BLaER1 treated with 17β-estradiol and CSF1 and Interleukin-3, amounts not matched to agents 10 nM and 100 nM (cell line): ENCODE results near the gene PROK1.
A peak's percentile ranks its signal among the peaks of the same experiment; 100 is the strongest.

Experiments
- H3K27ac ChIP-seq, 11 experiments: shearing (Covaris generic); formaldehyde crosslinking; 2 replicates each; pipeline ENCODE4 v1.8.1; 2022
- H3K27me3 ChIP-seq, 11 experiments: shearing (Covaris generic); formaldehyde crosslinking; 2 replicates each; pipeline ENCODE4 v1.8.1; 2022
- H3K36me3 ChIP-seq, 11 experiments: shearing (Covaris generic); formaldehyde crosslinking; 2 replicates each; pipeline ENCODE4 v1.8.1; 2022
- H3K4me1 ChIP-seq, 10 experiments: shearing (Covaris generic); formaldehyde crosslinking; 2 replicates each; pipeline ENCODE4 v1.8.1; 2022
- H3K4me2 ChIP-seq, 11 experiments: shearing (Covaris generic); formaldehyde crosslinking; 2 replicates each; pipeline ENCODE4 v1.8.1; 2022
- H3K4me3 ChIP-seq, 10 experiments: shearing (Covaris generic); formaldehyde crosslinking; 2 replicates each; pipeline ENCODE4 v1.8.1; 2022
- H3K9ac ChIP-seq, 11 experiments: shearing (Covaris generic); formaldehyde crosslinking; 2 replicates each; pipeline ENCODE4 v1.8.1; 2022
- H3K9me3 ChIP-seq, 11 experiments: shearing (Covaris generic); formaldehyde crosslinking; replicated peaks in 1 of 11; 2 replicates each; pipeline ENCODE4 v1.8.1; 2022
- H4K20me1 ChIP-seq, 11 experiments: shearing (Covaris generic); formaldehyde crosslinking; 2 replicates each; pipeline ENCODE4 v1.8.1; 2022
- Cebpa-rat ChIP-seq, 11 experiments: shearing (Covaris generic); IDR thresholded peaks; 2 replicates each; pipeline ENCODE4 v1.8.1; 2022

The PROK1 gene

DNA sequence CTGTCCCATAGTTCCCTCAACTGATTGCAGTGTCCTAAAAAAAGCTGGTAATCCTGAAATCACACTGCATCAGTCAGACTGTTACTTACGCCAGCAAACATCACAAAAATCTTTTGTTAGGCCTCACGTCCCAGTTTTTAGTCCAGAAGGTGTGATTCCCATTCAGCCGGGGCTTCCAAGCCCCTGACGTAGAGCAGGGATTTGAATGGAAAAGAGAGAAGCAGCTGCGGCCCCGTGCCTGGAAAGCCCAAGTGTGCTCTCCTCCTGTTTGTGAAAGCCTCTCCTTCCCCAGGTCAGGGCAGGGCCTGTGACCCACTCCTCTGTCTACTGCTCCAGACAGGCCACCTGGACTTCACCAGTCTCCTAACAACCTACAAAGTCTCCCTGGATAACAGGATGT, 47.3 kb downstream of the PROK1 start:
- no peak for TF ChIP-seq Cebpa-rat (IDR thresholded peaks at IDR 0.05)
- H3K4me1 ChIP-seq: peaks cover 0 to 23% (median 15%) of the 10 kb centered on the region in 10 experiments; a peak in 17 of 20 replicates
- H3K9ac ChIP-seq: no peak overlapping the region
- H3K4me3 ChIP-seq: no peak overlapping the region
- no peaks in the 10 kb centered on the region for H3K9me3 ChIP-seq
- H4K20me1 ChIP-seq: no peaks in the 10 kb centered on the region; a peak in 2 of 22 replicates
- no peak overlapping the region for H3K27ac ChIP-seq
- no peak overlapping the region for H3K4me2 ChIP-seq
- no peaks in the 10 kb centered on the region for H3K27me3 ChIP-seq
- no peaks in the 10 kb centered on the region for H3K36me3 ChIP-seq

DNA sequence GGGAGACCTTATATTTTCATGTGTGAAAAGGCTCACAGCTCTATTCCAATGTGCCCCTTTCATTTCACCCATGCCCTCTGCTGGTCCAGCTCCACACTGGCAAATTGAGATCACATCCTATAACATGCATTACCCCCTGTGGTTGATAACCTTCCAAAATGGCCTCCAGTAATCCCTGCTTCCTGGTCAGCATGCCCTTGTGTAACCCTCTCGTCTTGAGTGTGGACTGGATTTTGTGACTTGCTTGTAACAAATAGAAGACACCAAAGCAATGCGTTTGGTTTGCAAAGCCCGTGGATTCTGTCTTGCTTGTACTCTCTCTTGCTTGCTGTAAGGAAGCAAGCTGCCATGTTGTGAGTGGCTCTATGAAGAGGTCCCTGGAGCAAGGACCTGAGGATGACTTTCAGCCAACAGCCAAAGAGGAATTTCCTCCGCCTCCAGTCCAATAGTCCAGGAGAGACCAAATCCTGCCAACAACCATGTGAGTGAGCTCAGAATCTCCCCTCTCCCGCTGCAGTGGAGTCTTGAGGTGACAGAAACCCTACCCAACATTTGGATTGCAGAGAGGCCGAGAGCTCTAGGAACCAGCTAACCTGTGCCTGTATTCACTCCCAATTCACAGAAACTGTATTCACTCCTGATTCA, 50.7 kb downstream of the PROK1 start:
- Histone ChIP-seq H3K9ac (no peak overlapping the region), H3K4me3 (no peak overlapping the region), H3K27ac (no peak overlapping the region), H3K36me3 (no peaks in the 10 kb centered on the region), H3K27me3 (no peaks in the 10 kb centered on the region), H4K20me1 (no peaks in the 10 kb centered on the region; a peak in 1 of 22 replicates), H3K4me1 (peaks cover 0 to 34% (median 10%) of the 10 kb centered on the region in 10 experiments; a peak in 16 of 20 replicates), H3K9me3 (no peaks in the 10 kb centered on the region), H3K4me2 (peak overlapping the region in 3 of 11 experiments; percentile 65 to 80 (median 75); a peak in 6 of 22 replicates)
- no peak for TF ChIP-seq Cebpa-rat (IDR thresholded peaks at IDR 0.05)

DNA sequence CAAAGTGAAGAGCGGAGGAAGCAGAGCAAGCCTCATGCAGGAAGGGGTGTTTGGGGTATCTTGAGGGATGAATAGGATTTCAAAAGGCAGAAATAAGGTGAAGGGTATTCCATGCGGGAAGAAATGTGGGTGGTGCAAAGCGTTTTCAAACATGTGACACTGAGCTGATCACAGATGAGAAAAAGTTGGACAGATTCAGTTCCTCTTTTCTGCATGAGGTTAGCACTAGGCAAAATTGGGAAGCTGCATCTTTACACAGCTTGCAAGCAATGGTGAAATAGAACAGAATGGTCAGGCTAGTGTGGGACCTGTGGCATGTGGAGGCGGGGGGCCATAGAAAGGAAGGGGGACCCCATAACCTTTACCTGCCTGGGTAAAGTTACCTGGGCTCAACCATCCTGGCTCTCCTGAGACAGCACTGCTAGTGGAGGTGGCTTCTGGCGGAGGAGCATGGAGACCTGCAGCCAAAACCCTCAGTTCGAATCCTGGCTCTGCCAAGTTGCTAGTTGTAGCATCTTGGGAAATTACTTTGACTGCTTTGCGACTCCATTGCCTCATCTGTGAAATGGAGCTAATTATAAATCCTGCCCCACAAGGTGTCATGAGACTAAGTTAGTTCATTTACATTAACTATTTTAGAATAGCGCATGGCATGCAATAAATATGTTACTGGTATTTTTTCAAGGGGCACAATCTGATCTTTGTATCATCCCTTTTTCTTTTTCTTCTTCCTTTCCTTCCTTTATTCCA, 51.6 kb downstream of the PROK1 start:
- Histone ChIP-seq H3K4me2 (peak overlapping the region in 5 of 11 experiments; percentile 50 to 80 (median 65); a peak in 11 of 22 replicates), H3K9ac (no peak overlapping the region), H3K9me3 (no peaks in the 10 kb centered on the region), H3K4me1 (peaks cover 5 to 39% (median 15%) of the 10 kb centered on the region in 10 experiments), H3K27me3 (no peaks in the 10 kb centered on the region), H4K20me1 (no peaks in the 10 kb centered on the region; a peak in 1 of 22 replicates), H3K4me3 (no peak overlapping the region), H3K27ac (no peak overlapping the region; a peak in 1 of 22 replicates), H3K36me3 (no peaks in the 10 kb centered on the region)
- no peak for TF ChIP-seq Cebpa-rat (IDR thresholded peaks at IDR 0.05)

DNA sequence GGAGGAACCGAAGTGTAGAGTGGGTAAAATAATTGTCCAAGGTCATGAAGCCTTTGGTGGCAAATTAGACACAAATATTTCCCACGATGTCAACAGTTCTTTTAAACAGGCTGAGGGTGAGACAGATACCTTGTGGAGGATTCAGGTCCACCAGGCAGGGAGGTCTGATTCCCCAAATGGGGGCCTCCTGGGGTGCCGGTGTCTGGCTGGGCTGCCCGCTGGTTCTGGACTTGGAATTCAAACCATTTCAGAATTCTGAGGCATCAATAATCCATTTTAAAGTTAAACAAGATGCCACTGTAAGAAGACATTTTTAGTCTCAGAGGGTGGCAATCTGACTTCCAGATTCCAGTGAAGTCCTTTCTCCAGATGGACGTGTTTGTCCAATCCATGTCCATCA, 52.5 kb downstream of the PROK1 start:
- Histone ChIP-seq H4K20me1 (no peaks in the 10 kb centered on the region; a peak in 2 of 22 replicates), H3K27ac (no peak overlapping the region), H3K9ac (no peak overlapping the region), H3K9me3 (no peaks in the 10 kb centered on the region), H3K4me1 (peaks cover 14 to 48% (median 24%) of the 10 kb centered on the region in 10 experiments), H3K27me3 (no peaks in the 10 kb centered on the region), H3K4me2 (peak overlapping the region in 2 of 11 experiments; percentile 75 to 80; a peak in 3 of 22 replicates), H3K4me3 (no peak overlapping the region), H3K36me3 (no peaks in the 10 kb centered on the region)
- no peak for TF ChIP-seq Cebpa-rat (IDR thresholded peaks at IDR 0.05)

DNA sequence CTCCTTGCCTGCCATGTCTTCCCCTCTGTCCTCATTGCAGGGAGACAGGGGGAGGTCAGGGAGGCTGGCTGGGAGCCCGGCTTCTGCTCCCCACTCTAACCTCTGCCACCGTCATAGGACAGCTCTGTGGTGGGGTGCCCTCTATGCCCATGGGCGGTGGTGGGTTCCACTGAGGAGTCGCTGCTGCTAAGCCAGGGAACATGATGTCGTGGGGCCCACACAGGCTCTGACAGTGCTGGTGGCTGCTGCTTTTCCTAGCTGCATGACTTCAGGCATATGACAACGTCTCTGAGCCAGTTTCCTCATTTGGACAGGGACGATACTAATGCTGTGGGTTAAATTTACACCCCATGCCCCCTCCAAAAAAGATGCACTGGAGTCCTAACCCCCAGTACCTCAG, 53.3 kb downstream of the PROK1 start:
- Histone ChIP-seq H3K9ac (no peak overlapping the region), H3K27me3 (no peaks in the 10 kb centered on the region), H3K4me2 (peak overlapping the region in 2 of 11 experiments; percentile 21 to 80; a peak in 3 of 22 replicates), H3K4me1 (peaks cover 15 to 53% (median 26%) of the 10 kb centered on the region in 10 experiments), H4K20me1 (no peaks in the 10 kb centered on the region; a peak in 1 of 22 replicates), H3K36me3 (no peaks in the 10 kb centered on the region), H3K9me3 (no peaks in the 10 kb centered on the region), H3K4me3 (no peak overlapping the region), H3K27ac (no peak overlapping the region)
- TF ChIP-seq Cebpa-rat (IDR thresholded peaks at IDR 0.05): no peak

GRCh38 chr1:110505596-110505995, 54.6 kb downstream of the PROK1 start:
- Histone ChIP-seq H4K20me1 (no peaks in the 10 kb centered on the region; a peak in 1 of 22 replicates), H3K27ac (no peak overlapping the region), H3K36me3 (no peaks in the 10 kb centered on the region), H3K27me3 (no peaks in the 10 kb centered on the region), H3K4me1 (peaks cover 15 to 53% (median 26%) of the 10 kb centered on the region in 10 experiments), H3K9me3 (no peaks in the 10 kb centered on the region), H3K9ac (no peak overlapping the region), H3K4me2 (no peak overlapping the region), H3K4me3 (no peak overlapping the region)
- no peak for TF ChIP-seq Cebpa-rat (IDR thresholded peaks at IDR 0.05)

- Histone ChIP-seq H3K4me3 (no peak overlapping the region), H3K4me1 (peaks cover 15 to 51% (median 26%) of the 10 kb centered on the region in 10 experiments), H3K4me2 (no peak overlapping the region), H3K9me3 (no peaks in the 10 kb centered on the region), H3K9ac (no peak overlapping the region), H4K20me1 (no peaks in the 10 kb centered on the region; a peak in 1 of 22 replicates), H3K27ac (no peak overlapping the region), H3K27me3 (no peaks in the 10 kb centered on the region), H3K36me3 (no peaks in the 10 kb centered on the region)
- no peak for TF ChIP-seq Cebpa-rat (IDR thresholded peaks at IDR 0.05)
Observed at GRCh38 chr1:110506541-110506940, 55.6 kb downstream of the PROK1 start.
